ENCODE results near the gene FBRSL1.

FBRSL1 gene

DNA sequence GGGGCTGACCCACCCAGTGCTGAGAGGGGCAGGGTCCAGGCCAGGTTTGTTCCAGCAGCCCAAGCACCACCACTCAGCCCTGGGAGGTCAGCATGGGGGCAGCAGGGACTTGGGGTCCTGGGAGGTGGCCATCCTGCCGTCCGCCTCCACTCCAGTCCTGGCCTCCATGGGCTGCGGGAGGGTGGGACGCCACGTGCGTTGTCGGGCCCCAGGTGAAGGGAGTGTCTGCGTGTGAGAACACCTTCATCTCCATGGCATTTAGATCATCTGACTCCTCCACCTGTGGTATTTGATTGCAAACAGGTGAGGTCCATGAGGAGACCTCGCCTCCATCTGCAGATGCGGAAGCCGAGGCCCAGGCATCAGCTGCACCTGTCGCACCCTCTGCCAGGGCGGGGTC is 44.1 kb downstream of the FBRSL1 start:
- no peak for DNase-seq (ENCODE audit: low read depth)
- in situ Hi-C loops (cut with HindIII; ENCODE audit: low sequenced_read_pairs): no loop called here
- TF ChIP-seq, protein P1, sequence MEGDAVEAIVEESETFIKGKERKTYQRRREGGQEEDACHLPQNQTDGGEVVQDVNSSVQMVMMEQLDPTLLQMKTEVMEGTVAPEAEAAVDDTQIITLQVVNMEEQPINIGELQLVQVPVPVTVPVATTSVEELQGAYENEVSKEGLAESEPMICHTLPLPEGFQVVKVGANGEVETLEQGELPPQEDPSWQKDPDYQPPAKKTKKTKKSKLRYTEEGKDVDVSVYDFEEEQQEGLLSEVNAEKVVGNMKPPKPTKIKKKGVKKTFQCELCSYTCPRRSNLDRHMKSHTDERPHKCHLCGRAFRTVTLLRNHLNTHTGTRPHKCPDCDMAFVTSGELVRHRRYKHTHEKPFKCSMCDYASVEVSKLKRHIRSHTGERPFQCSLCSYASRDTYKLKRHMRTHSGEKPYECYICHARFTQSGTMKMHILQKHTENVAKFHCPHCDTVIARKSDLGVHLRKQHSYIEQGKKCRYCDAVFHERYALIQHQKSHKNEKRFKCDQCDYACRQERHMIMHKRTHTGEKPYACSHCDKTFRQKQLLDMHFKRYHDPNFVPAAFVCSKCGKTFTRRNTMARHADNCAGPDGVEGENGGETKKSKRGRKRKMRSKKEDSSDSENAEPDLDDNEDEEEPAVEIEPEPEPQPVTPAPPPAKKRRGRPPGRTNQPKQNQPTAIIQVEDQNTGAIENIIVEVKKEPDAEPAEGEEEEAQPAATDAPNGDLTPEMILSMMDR (IDR thresholded peaks at IDR 0.05; ENCODE audit: low read depth, low read length, missing control alignments): no peak
- no peak overlapping the region for H3K4me3 ChIP-seq (ENCODE audit: low read depth, low read length)

DNA sequence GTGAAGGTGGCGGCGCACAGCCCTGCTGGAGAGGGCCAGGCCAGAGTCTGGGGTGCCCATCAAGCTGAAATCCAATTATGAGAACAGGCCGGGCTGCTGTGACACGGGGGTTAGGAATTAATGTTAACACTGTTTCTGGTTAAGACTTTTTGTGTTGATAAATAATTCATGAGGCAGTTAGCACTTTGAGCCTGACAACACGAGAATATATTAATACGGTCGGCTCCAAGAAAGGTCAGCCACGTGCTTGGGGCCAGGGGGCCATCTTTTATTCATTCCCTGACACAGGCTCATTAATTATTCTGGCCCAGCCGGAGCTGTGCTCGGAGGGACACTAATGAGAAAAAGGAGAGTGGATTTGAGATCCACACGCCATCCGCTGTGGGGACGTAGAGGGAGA is 45.1 kb downstream of the FBRSL1 start:
- TF ChIP-seq, protein P1 (IDR thresholded peaks at IDR 0.05; ENCODE audit: low read depth, low read length, missing control alignments): no peak
- no peak overlapping the region for H3K4me3 ChIP-seq (ENCODE audit: low read depth, low read length)
- DNase-seq (ENCODE audit: low read depth): no peak
- in situ Hi-C loops (cut with HindIII; ENCODE audit: low sequenced_read_pairs): no loop called here

DNA sequence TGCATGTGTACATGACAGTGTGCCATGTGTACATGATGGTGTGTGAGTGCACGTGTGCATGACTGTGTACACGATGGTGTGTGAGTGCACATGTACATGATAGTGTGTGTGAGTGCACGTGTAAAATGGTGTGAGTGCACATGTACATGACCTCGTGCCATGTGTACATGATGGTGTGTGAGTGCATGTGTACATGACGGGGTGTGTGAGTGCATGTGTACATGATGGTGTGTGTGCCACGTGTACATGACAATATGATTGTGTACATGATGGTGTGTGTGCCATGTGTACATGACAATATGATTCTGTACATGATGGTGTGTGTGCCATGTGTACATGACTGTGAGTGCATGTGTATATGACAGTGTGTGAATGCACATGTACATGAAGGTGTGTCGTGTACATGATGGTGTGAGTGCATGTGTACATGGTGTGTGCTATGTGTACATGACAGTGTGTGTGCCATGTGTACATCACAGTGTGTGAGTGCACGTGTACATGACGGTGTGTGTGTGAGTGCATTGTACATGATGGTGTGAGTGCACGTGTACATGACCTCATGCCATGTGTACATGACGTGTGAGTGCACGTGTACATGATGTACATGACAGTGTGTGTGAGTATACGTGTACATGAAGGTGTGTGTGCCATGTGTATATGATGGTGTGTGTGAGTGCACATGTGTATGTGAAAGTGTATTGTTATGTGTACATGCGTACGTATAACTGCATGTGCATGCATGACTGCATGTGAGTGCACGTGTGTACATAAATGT is 46.3 kb downstream of the FBRSL1 start:
- DNase-seq (ENCODE audit: low read depth): no peak
- TF ChIP-seq, protein P1 (IDR thresholded peaks at IDR 0.05; ENCODE audit: low read depth, low read length, missing control alignments): no peak
- H3K4me3 ChIP-seq (ENCODE audit: low read depth, low read length): no peak overlapping the region
- in situ Hi-C loops (cut with HindIII; ENCODE audit: low sequenced_read_pairs): no loop called here

DNA sequence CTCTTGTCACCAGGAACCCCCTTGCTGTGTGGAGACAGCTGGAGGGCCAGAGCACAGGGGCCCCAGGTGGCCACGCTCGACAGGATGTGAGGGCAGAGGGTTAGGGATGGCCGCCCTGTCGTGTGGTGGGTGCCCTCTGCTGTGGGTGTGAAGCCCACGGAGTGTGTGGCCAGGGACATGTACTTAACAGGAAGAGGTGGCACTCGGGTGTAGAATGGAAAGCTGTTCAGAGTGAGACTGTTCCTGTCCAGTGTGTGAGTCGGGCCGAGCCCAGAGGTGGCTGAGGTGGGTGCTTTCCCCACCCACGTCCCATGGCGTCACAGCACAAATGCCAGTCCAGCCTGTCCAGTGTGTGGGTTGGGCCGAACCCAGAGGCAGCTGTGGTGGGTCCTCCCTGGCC is 47.1 kb downstream of the FBRSL1 start:
- TF ChIP-seq, protein P1 (IDR thresholded peaks at IDR 0.05; ENCODE audit: low read depth, low read length, missing control alignments): no peak
- H3K4me3 ChIP-seq (ENCODE audit: low read depth, low read length): no peak overlapping the region
- in situ Hi-C loops (cut with HindIII; ENCODE audit: low sequenced_read_pairs): no loop called here
- DNase-seq (ENCODE audit: low read depth): no peak

DNA sequence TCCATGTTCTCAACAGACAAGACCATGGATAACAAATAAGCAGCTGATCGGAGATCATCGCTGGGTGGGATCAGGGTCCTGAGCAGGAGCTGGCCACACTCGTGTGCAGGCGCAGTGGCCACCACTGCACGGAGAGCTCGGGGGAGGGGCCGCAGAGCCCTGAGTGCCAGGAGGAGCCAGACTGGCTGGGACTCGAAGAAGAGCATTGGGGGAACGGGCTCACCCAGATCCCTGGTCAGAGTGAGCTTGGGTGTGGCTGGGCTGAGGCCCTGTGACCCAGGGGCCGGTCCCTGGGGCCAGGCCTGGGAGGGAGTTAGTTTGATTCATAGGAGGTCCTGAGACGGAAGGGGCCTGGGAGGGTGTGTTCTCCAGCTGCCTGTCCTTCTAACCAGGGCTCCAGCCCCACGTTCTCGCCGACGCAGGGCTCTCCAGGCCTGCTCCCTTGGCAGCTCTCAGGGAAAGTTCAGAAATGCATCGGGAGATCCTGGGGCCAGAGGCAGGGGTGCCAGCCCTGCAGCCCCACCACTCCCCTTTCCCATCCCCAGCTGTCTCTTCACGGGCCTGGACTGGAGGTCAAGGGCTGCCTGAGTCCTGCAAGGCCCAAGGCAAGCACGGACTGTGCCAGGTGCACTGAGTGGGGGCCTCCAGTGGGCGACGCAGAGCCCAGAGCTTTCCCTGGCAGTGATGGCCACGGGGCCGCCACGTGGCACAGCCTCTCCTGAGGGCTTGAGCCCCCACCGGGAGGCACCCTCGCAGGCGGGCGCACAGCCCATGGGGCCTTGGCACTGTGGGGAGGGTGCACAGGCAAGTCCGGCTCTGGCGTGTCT is 48.1 kb downstream of the FBRSL1 start:
- in situ Hi-C loops (cut with HindIII; ENCODE audit: low sequenced_read_pairs): no loop called here
- no peak for DNase-seq (ENCODE audit: low read depth)
- no peak overlapping the region for H3K4me3 ChIP-seq (ENCODE audit: low read depth, low read length)
- TF ChIP-seq, protein P1 (IDR thresholded peaks at IDR 0.05; ENCODE audit: low read depth, low read length, missing control alignments): no peak

DNA sequence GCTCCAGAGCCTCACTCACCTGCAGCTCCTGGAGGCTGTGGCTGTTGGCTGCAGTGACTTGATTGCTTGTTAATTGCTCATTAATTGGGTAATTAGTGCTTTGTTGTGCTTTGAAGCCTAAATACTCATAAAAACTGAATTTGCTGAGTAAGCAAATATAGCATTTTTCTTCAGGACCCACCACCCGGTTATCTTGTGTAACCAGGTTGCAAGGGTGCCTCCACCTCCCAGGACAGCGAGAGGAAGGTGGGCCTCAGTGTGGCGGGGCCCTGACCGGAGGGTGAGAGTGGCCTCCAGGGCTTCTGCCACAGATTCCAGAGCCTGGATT is 48.7 kb downstream of the FBRSL1 start:
- in situ Hi-C loops (cut with HindIII; ENCODE audit: low sequenced_read_pairs): no loop called here
- TF ChIP-seq, protein P1 (IDR thresholded peaks at IDR 0.05; ENCODE audit: low read depth, low read length, missing control alignments): no peak
- no peak for DNase-seq (ENCODE audit: low read depth)
- H3K4me3 ChIP-seq (ENCODE audit: low read depth, low read length): no peak overlapping the region

Measured in astrocyte of the cerebellum (primary cell).